Naive thymus-derived CD4-positive, alpha-beta T cell (primary cell): ENCODE measurements around the gene ZNF653. TPM values are rescaled to one million over a fixed set of nuclear protein-coding genes. Genes with fewer than 3 reads are reported as not detected.
A peak's percentile ranks its signal among the peaks of the same experiment; 100 is the strongest.

Experiments
- ATAC-seq: fragments of 150-1000 bp; cut with Tn5 transposase; 2 replicates; pipeline ENCODE4 v1.10.0; 2021; ENCODE audit warnings: mild to moderate bottlenecking, moderate library complexity
- CTCF ChIA-PET: fragments of 350-600 bp; sonication (Branson Sonifier 250); formaldehyde crosslinking; loops from one replicate; lab custom pipeline; 2021; ENCODE audit warnings: antibody characterized with exemption; lab: Charles Lee
- POLR2A ChIA-PET: fragments of 350-600 bp; sonication (Branson Sonifier 250); formaldehyde crosslinking; loops from one replicate; lab custom pipeline; 2021; ENCODE audit warnings: antibody characterized with exemption, inconsistent platforms; lab: Charles Lee
- DNase-seq, 9 donors: peaks; one replicate each; pipeline versions ENCODE4 v3.0.0 to v3.0.0-alpha.2; 2020 to 2022; ENCODE audit warnings: mixed read lengths in 1 of 9
- H3K27ac ChIP-seq: one replicate; pipeline ENCODE4 v1.7.0; 2013; ENCODE audit warnings: mild to moderate bottlenecking, low read depth, low read length, moderate library complexity
- H3K27me3 ChIP-seq, 2 donors: one replicate each; pipeline ENCODE4 v1.7.0; 2013; ENCODE audit warnings: low read length in 2 of 2, mild to moderate bottlenecking in 2 of 2, moderate library complexity in 2 of 2; ENCODE audit not compliant: control insufficient read depth in 2 of 2, insufficient read depth in 2 of 2
- H3K36me3 ChIP-seq, 3 experiments: 1 replicate in 2 of 3; 2 replicates in 1 of 3; pipeline ENCODE4 v1.7.0; 2013; ENCODE audit warnings: low read length in 3 of 3, mild to moderate bottlenecking in 3 of 3, moderate library complexity in 1 of 3; ENCODE audit not compliant: insufficient read depth in 3 of 3, control insufficient read depth in 2 of 3
- H3K4me1 ChIP-seq, 2 donors: one replicate each; pipeline ENCODE4 v1.7.0; 2013; ENCODE audit warnings: low read length in 2 of 2, mild to moderate bottlenecking in 2 of 2, moderate library complexity in 1 of 2; ENCODE audit not compliant: control insufficient read depth in 2 of 2, insufficient read depth in 2 of 2
- H3K4me3 ChIP-seq: 2 replicates; pipeline ENCODE4 v1.7.0; 2013; ENCODE audit warnings: mild to moderate bottlenecking, low read length
- H3K9me3 ChIP-seq, 3 experiments: 1 replicate in 2 of 3; 2 replicates in 1 of 3; pipeline ENCODE4 v1.7.0; 2013; ENCODE audit warnings: low read length in 3 of 3; ENCODE audit not compliant: control insufficient read depth in 2 of 3
- H3K27ac Mint-ChIP-seq, 9 donors: one replicate each; pipeline ENCODE4 v1.8.0; 2020 to 2022; ENCODE audit warnings: mixed read lengths in 9 of 9, mild to moderate bottlenecking in 8 of 9, moderate library complexity in 5 of 9, inconsistent platforms in 2 of 9
- H3K27me3 Mint-ChIP-seq, 5 donors: one replicate each; pipeline ENCODE4 v1.8.0; 2021 to 2022; ENCODE audit warnings: mixed read lengths in 5 of 5, mild to moderate bottlenecking in 1 of 5
- H3K36me3 Mint-ChIP-seq, 5 donors: one replicate each; pipeline ENCODE4 v1.8.0; 2020 to 2022; ENCODE audit warnings: mixed read lengths in 5 of 5, mild to moderate bottlenecking in 3 of 5, inconsistent platforms in 1 of 5
- H3K4me1 Mint-ChIP-seq, 7 donors: one replicate each; pipeline ENCODE4 v1.8.0; 2020 to 2022; ENCODE audit warnings: mixed read lengths in 7 of 7, mild to moderate bottlenecking in 3 of 7, inconsistent platforms in 1 of 7
- H3K4me3 Mint-ChIP-seq, 10 donors: one replicate each; pipeline ENCODE4 v1.8.0; 2020 to 2022; ENCODE audit warnings: mild to moderate bottlenecking in 10 of 10, mixed read lengths in 10 of 10, moderate library complexity in 6 of 10, inconsistent platforms in 2 of 10
- H3K9me3 Mint-ChIP-seq, 11 donors: one replicate each; pipeline ENCODE4 v1.8.0; 2020 to 2022; ENCODE audit warnings: mixed read lengths in 11 of 11, mild to moderate bottlenecking in 4 of 11, inconsistent platforms in 1 of 11, moderate library complexity in 1 of 11
- intact Hi-C, 2 donors: fragments of 100-400 bp; cut with micrococcal nuclease; formaldehyde crosslinking; loops; one replicate each; pipeline ENCODE4 v1.15.1; 2023
- polyA plus RNA-seq, 2 donors: library from polyadenylated mRNA; unstranded; fragments of 300-500 nt; fragmentation: Illumina TruSeq; gene quantifications; one replicate each; pipeline ENCODE4 v1.2.3, GENCODE V29; 2021
- total RNA-seq, 6 experiments: library from RNA in 5 of 6; stranded (reverse) in 5 of 6; gene quantifications; 1 replicate in 5 of 6; 2 replicates in 1 of 6; pipeline ENCODE4 v1.2.3 and lab custom pipeline; 2021 to 2026

The ZNF653 gene
- total and polyA plus RNA-seq, 7 experiments from 2014 or later, result 1.7 to 23.9 (median 11.8) TPM

DNA sequence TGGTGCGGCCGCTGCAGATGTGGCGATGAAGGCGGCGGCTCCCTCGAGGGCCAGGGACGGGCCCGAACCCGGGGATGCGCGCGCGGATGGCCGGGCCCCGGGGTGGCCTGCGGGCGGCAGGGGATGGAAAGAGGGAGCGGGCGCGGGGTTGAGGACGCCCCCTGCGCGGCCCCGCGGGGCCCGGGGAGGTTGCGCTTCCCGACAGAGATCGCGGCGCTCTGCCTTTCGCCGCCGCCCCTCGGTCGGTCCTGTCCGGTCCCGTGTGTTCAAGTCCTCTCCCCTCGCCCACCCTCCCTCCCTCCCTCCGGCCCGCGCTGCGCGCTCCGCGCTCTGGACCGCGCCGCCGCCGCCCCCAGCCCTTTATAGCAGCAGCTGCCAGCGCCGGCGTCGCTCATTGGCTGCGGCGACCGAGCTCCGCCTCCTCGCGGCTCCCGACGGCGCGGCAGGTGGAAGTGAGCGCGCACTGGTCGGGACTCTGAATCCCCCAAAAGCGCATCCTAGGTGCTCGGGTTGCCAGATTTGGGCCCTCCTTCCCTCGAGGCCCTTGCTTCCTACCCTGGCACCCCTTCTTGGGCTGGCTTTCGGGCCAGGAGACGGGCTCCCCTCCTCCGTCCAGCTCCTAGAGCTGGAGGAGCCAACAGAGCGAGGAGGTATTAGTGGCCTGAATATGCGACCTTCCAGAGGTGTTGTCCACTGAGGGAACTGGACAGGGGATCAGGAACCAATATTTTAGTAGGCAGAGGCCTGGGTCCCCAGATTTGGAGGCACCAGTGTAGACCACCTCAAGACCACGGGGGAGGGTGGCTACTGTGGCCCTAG is 24.7 kb downstream of the ZNF653 start, which contains the start of gene ELAVL3:
Gene ELAVL3 (minus strand): TSS at position 332 of the 819 bp plus-strand sequence. CDS start 438 bp downstream, outside the sequence.
- DNase-seq (no peak), ATAC-seq (no peak)
- Histone ChIP-seq H3K36me3 (peaks cover 0 to 4% (median 0%) of the 10 kb centered on the region in 3 experiments), H3K27ac (no peak within 1 kb of the TSS), H3K27me3 (peaks cover 8 to 17% of the 10 kb centered on the region in 2 donors), H3K4me1 (peaks cover 15 to 20% of the 10 kb centered on the region in 2 donors), H3K9me3 (no peaks in the 10 kb centered on the region), H3K4me3 (peak within 1 kb of the TSS; percentile 19)
- Mint-ChIP-seq H3K4me3 (peak within 1 kb of the TSS; percentile 53 to 83 (median 70)), H3K36me3 (peaks cover 0 to 13% (median 11%) of the 10 kb centered on the region in 5 donors), H3K27ac (peak within 1 kb of the TSS in 3 of 9 donors; percentile 19 to 78 (median 32)), H3K27me3 (peaks cover 25 to 45% (median 34%) of the 10 kb centered on the region in 5 donors), H3K9me3 (no peaks in the 10 kb centered on the region), H3K4me1 (peaks cover 12 to 24% (median 21%) of the 10 kb centered on the region in 7 donors)
- intact Hi-C loops, result loop anchor here in 1 of 2 donors (5.0 kb wide), 2 partner anchors 189 to 324 kb away; partner anchors contain the start of gene SPC24
- ChIA-PET CTCF (interaction anchor here (0.6 kb wide), 1 partner anchor 435 kb away, joined by 3 read pairs; no protein-coding TSS in a partner anchor), POLR2A (interaction anchor here (1.2 kb wide), 1 partner anchor 48 kb away, joined by 3 read pairs; the partner anchor contains the start of gene ECSIT)

DNA sequence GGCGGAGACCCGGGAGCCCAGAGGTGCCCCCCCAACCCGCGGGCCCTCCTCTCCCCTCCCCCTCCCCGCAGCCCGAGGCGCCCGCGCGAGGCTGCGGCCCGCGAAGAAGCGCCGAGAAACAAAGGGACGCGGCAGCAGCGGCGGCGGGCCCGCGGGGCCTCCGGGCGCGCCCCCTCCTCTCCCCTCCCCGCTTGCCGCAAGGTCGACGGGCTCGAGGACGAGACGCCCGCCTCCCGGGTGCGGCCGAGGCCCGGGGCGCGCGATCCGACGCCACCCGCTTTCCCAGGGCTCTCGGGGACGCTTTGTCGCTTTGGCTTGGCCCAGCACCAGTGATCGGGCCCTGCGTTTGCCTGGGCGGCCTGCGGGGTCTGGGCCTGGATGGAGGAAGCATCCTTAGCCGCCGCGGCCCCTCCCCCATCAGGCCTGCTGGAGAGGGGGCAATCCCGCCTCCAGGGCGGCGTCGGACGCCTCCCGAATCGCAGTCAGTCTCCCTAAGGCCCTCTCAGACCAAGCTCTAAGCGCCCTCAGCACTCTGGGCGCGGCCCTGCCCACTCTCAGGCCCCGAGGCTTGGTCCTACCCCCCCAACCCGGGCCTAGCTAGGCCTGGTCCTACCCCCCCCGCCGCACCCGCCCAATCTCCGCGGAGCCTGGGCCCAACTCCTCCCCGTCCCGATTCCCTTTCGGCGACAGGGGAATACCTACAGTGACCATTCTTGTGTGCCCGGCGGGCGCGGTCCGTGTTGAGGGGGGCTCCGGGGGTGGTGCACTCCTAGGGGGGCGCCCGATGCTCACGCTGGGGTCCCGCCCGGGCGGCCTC is 25.5 kb downstream of the ZNF653 start:
- peaks cover 15 to 20% of the 10 kb centered on the region in 2 donors for H3K4me1 ChIP-seq
- H3K36me3 Mint-ChIP-seq, result peaks cover 0 to 9% (median 5%) of the 10 kb centered on the region in 5 donors
- no peak overlapping the region for H3K4me3 ChIP-seq
- H3K27me3 ChIP-seq, result peaks cover 8 to 17% of the 10 kb centered on the region in 2 donors
- H3K36me3 ChIP-seq, result peaks cover 0 to 4% (median 0%) of the 10 kb centered on the region in 3 experiments
- no peak overlapping the region for H3K27ac ChIP-seq
- intact Hi-C loops, result loop anchor here in 1 of 2 donors (5.0 kb wide), 2 partner anchors 188 to 323 kb away; partner anchors contain the start of gene SPC24
- DNase-seq, result no peak
- peaks cover 24 to 45% (median 31%) of the 10 kb centered on the region in 5 donors for H3K27me3 Mint-ChIP-seq
- no peaks in the 10 kb centered on the region for H3K9me3 Mint-ChIP-seq
- ChIA-PET CTCF (no interaction called here), POLR2A (no interaction called here)
- H3K4me3 Mint-ChIP-seq, result no peak overlapping the region
- ATAC-seq, result no peak
- no peaks in the 10 kb centered on the region for H3K9me3 ChIP-seq
- no peak overlapping the region for H3K27ac Mint-ChIP-seq
- peaks cover 12 to 22% (median 21%) of the 10 kb centered on the region in 7 donors for H3K4me1 Mint-ChIP-seq

DNA sequence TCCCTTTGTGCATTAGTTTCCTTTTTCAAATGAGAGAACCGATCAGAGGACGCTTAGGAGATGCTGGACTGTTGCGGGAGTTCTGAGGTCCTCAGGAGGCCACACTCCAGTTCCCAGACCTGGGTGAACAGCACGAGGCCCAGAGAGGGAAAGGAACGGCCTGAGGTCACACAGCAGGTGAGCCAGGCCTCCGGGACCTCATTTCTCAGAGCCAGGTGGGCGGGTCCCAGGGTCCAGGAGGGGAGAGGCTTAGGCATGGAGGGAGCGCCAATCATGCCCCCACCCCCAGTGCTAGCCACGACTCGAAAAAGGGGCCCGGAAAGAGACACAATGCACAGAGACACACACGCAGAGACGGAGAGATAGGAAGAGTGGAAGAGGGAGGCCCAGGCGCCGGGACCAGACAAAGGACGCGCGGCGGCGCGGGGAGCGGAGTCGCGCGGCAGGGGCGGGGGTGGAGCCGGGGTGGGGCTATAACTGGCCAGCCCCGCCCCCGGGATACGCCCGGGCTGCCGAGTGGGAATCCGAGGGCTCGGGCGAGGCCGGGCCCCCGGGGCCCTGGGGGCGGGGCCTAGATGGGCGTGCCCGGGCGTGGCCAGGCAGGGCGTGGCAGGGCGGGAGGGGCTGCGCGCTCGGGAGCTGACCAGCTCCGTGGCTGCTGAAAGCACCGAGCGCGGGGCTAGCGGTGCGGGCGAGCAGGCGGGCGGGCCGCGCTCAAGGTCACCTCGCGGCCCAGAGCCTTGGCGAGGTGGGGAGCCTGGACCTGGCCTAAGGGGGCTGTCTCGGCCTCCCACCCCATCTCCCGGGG is 26.3 kb downstream of the ZNF653 start:
- peaks cover 24 to 45% (median 29%) of the 10 kb centered on the region in 5 donors for H3K27me3 Mint-ChIP-seq
- H3K27ac Mint-ChIP-seq, result peak overlapping the region in 1 of 9 donors; percentile 19
- Histone ChIP-seq H3K27me3 (peaks cover 8 to 17% of the 10 kb centered on the region in 2 donors), H3K27ac (no peak overlapping the region), H3K9me3 (no peaks in the 10 kb centered on the region), H3K4me3 (no peak overlapping the region), H3K4me1 (peaks cover 15 to 20% of the 10 kb centered on the region in 2 donors), H3K36me3 (peaks cover 0 to 4% (median 0%) of the 10 kb centered on the region in 3 experiments)
- intact Hi-C loops, result no loop called here
- H3K9me3 Mint-ChIP-seq, result no peaks in the 10 kb centered on the region
- DNase-seq (peak in 2 of 9 donors; percentile 9 to 64), ATAC-seq (no peak)
- peaks cover 0 to 7% (median 4%) of the 10 kb centered on the region in 5 donors for H3K36me3 Mint-ChIP-seq
- ChIA-PET CTCF (no interaction called here), POLR2A (no interaction called here)
- peaks cover 12 to 22% (median 21%) of the 10 kb centered on the region in 7 donors for H3K4me1 Mint-ChIP-seq
- peak overlapping the region in 7 of 10 donors; percentile 32 to 76 (median 47) for H3K4me3 Mint-ChIP-seq

DNA sequence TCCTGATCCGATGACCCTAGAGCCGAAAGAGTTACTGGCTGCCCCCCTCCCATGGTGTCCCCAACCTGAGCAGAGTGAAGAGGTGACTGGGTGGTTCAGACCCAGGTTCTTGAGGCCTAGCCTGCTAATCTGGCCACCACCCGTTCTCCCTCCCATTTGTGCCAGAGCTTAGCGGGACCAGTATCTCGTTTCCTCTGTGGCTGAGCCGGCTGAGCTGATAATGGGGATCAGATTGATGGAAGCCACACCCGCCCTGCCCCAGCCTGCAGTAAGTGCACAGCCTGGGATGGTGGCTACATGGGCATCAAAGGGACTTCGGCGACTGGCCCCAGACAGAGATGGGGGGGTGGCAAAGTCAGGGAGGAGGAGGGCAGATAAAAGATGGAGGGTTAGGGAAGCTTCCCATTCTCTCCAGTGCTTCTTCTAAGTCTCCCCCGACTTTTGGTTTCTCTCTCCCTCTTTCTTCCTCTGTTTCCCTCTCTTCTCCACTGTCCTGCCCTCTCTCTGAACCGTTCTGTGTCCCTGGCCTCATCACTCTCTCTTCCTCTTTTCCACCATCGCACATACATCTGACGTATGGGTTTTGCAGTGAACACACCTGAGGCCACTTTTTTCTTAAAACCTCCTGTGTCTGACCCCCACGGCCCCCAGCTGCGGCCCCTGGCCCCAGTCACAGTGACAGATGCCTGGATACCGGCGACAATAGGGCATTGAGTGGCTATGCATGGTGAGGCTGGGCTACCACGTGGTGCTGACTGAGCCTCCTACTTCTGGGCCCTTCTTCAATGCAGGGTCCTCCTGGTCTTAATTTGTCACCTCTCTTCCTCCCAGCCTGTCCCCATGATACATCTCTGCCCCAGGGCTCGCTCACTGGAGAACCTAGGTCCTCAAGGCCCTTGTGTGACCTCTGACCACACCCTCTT is 27.2 kb downstream of the ZNF653 start:
- POLR2A ChIA-PET, result no interaction called here
- Histone ChIP-seq H3K27ac (no peak overlapping the region), H3K4me1 (peaks cover 15 to 20% of the 10 kb centered on the region in 2 donors), H3K27me3 (peaks cover 8 to 17% of the 10 kb centered on the region in 2 donors), H3K4me3 (no peak overlapping the region), H3K36me3 (no peaks in the 10 kb centered on the region), H3K9me3 (no peaks in the 10 kb centered on the region)
- Mint-ChIP-seq H3K4me1 (peaks cover 12 to 22% (median 20%) of the 10 kb centered on the region in 7 donors), H3K9me3 (no peaks in the 10 kb centered on the region), H3K27ac (peak overlapping the region in 1 of 9 donors; percentile 42), H3K4me3 (peak overlapping the region in 6 of 10 donors; percentile 12 to 76 (median 44)), H3K27me3 (peaks cover 24 to 48% (median 29%) of the 10 kb centered on the region in 5 donors), H3K36me3 (peaks cover 0 to 3% (median 0%) of the 10 kb centered on the region in 5 donors)
- intact Hi-C loops, result no loop called here
- CTCF ChIA-PET, result no interaction called here
- no peak for DNase-seq
- ATAC-seq, result no peak

DNA sequence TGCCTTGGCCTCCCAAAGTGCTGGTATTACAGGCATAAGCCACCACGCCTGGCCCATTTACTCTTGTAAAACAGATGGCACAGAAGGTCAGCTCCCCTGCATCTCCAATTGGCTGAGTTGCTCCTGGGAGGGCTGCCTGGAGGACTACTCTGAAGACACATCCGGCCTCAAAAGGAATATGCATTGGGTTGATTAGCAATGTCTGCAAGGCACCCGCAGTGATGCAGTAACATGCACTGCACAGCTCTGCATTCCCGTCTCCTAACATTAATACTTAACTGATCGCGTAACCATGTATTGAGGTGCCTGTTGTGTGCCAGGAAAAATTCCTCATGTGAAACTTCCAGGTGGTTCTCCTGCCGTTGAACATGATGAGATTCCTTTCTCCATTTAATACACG is 29.8 kb downstream of the ZNF653 start:
- ATAC-seq (no peak), DNase-seq (no peak)
- Histone ChIP-seq H3K27me3 (peaks cover 0 to 3% of the 10 kb centered on the region in 2 donors), H3K4me1 (no peaks in the 10 kb centered on the region), H3K9me3 (no peaks in the 10 kb centered on the region), H3K36me3 (no peaks in the 10 kb centered on the region), H3K4me3 (no peak overlapping the region), H3K27ac (no peak overlapping the region)
- no peak overlapping the region for H3K27ac Mint-ChIP-seq
- intact Hi-C loops, result no loop called here
- POLR2A ChIA-PET, result no interaction called here
- H3K27me3 Mint-ChIP-seq, result peaks cover 9 to 40% (median 17%) of the 10 kb centered on the region in 5 donors
- H3K9me3 Mint-ChIP-seq, result no peaks in the 10 kb centered on the region
- H3K4me1 Mint-ChIP-seq, result peaks cover 0 to 9% (median 4%) of the 10 kb centered on the region in 7 donors
- no peaks in the 10 kb centered on the region for H3K36me3 Mint-ChIP-seq
- CTCF ChIA-PET, result no interaction called here
- no peak overlapping the region for H3K4me3 Mint-ChIP-seq
